ENCODE results near the gene GAD1. TPM values are rescaled to one million over a fixed set of nuclear protein-coding genes. Genes with fewer than 3 reads are reported as not detected.

Gene GAD1
- total RNA-seq, 4 donors from 2014 or later, result not detected

GRCh38 chr2:170817093-170818035 is 677 bp downstream of the GAD1 start:
- Histone ChIP-seq H3K4me1 (peaks cover 72 to 85% (median 83%) of the 10 kb centered on the region in 4 donors), H3K27ac (replicated peaks in 1 of 4) (no peak overlapping the region), H3K27me3 (peaks cover 10 to 100% (median 91%) of the 10 kb centered on the region in 4 donors)

DNA sequence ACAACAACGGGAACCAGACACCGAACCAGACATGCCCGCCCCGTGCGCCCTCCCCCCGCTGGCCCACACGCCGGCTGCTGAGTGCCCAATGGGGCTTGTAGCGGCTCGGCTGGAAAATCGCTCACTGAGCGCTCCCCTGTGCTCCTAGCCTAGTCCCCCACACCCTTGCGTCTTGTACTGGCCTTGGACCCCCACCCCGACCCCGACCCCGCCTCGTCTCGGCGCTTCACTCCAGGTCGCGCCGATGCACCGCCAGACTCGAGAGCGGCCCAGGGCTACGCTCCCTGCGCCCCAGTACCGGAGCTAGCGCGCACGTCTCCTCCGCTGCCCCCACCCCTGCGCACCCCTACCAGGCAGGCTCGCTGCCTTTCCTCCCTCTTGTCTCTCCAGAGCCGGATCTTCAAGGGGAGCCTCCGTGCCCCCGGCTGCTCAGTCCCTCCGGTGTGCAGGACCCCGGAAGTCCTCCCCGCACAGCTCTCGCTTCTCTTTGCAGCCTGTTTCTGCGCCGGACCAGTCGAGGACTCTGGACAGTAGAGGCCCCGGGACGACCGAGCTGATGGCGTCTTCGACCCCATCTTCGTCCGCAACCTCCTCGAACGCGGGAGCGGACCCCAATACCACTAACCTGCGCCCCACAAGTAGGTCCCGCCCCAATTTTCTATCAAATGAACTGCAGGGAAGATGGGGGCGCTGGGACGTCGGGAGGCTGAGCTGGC is 1.5 kb downstream of the GAD1 start:
- H3K4me3 ChIP-seq, result peak overlapping the region; percentile 43 to 58 (median 50)
- peaks cover 80 to 91% (median 88%) of the 10 kb centered on the region in 4 donors for H3K4me1 ChIP-seq
- no peak for DNase-seq (ENCODE audit: extremely low spot score)
- TF ChIP-seq POLR2A (IDR thresholded peaks at IDR 0.05; ENCODE audit: low read depth), result no peak
- TF ChIP-seq, protein P1, sequence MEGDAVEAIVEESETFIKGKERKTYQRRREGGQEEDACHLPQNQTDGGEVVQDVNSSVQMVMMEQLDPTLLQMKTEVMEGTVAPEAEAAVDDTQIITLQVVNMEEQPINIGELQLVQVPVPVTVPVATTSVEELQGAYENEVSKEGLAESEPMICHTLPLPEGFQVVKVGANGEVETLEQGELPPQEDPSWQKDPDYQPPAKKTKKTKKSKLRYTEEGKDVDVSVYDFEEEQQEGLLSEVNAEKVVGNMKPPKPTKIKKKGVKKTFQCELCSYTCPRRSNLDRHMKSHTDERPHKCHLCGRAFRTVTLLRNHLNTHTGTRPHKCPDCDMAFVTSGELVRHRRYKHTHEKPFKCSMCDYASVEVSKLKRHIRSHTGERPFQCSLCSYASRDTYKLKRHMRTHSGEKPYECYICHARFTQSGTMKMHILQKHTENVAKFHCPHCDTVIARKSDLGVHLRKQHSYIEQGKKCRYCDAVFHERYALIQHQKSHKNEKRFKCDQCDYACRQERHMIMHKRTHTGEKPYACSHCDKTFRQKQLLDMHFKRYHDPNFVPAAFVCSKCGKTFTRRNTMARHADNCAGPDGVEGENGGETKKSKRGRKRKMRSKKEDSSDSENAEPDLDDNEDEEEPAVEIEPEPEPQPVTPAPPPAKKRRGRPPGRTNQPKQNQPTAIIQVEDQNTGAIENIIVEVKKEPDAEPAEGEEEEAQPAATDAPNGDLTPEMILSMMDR (IDR thresholded peaks at IDR 0.05), result no peak
- TF ChIP-seq POLR2AphosphoS5 (IDR thresholded peaks at IDR 0.05), result no peak
- TF ChIP-seq EP300 (IDR thresholded peaks at IDR 0.05), result no peak
- 6% methylated on average over 22 of the region's 60 CpGs for WGBS
- H3K27me3 ChIP-seq, result peaks cover 10 to 100% (median 94%) of the 10 kb centered on the region in 4 donors
- H3K9me3 ChIP-seq, result no peaks in the 10 kb centered on the region
- H3K27ac ChIP-seq (replicated peaks in 1 of 4), result no peak overlapping the region
- intact Hi-C loops (cut with DNase I), result no loop called here
- H3K36me3 ChIP-seq, result no peaks in the 10 kb centered on the region

More at GRCh38 chr2:170817093-170818035, 677 bp downstream of the GAD1 start:
- WGBS, result 2% methylated on average over 63 of the region's 69 CpGs
- no peak for DNase-seq (ENCODE audit: extremely low spot score)
- Histone ChIP-seq H3K4me3 (peak overlapping the region; percentile 43 to 58 (median 50)), H3K36me3 (no peaks in the 10 kb centered on the region), H3K9me3 (no peaks in the 10 kb centered on the region)
- no peak for TF ChIP-seq POLR2A (IDR thresholded peaks at IDR 0.05; ENCODE audit: low read depth)
- TF ChIP-seq POLR2AphosphoS5 (IDR thresholded peaks at IDR 0.05), result no peak
- TF ChIP-seq EP300 (IDR thresholded peaks at IDR 0.05), result no peak
- TF ChIP-seq, protein P1 (IDR thresholded peaks at IDR 0.05), result no peak
- intact Hi-C loops (cut with DNase I), result loop anchor here (2.0 kb wide), 1 partner anchor 409 kb away; no protein-coding TSS in a partner anchor

DNA sequence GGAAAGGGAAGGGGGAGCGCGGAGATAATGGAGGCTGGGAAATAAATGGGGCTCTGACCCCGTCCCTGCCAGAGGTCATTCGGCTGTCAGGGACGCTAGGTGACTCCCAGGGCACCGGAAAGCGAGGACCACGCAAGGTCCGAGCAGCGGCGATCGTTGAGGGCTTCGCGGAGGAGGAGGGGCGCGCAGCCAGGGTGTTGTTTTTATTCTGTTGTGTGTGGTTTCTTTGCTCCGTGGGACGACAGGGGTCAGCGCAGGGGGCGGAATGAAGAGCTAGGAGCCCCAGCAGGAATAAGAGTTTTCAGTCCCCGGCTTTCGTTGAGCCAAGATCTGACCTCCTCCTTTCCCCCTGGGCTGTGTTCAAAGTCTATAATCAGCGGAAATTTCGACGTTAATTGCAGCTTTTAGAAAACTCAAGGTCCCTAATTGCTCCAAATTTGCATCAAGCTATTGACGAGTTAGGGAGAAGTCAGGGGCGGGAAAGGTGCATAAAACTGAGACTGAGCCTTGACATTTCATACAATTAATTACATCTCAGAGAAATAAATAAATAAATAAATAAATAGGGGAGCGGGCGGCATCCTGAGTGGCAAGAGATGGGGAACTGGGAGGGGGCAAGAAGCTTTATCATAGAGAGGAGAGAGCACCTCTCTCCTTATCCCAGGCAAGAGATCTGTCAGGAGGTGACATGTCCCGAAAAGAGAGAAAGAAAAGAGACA is 2.2 kb downstream of the GAD1 start:
- H3K4me1 ChIP-seq, result peaks cover 81 to 92% (median 90%) of the 10 kb centered on the region in 4 donors

More for the DNA sequence above, 2.2 kb downstream of the GAD1 start:
- peaks cover 5 to 100% (median 90%) of the 10 kb centered on the region in 4 donors for H3K27me3 ChIP-seq
- DNase-seq (ENCODE audit: extremely low spot score), result no peak
- H3K9me3 ChIP-seq, result no peaks in the 10 kb centered on the region
- peak overlapping the region in 2 of 4 donors; percentile 50 to 51 for H3K4me3 ChIP-seq
- TF ChIP-seq, protein P1 (IDR thresholded peaks at IDR 0.05), result no peak
- TF ChIP-seq EP300 (IDR thresholded peaks at IDR 0.05) (no peak), POLR2AphosphoS5 (IDR thresholded peaks at IDR 0.05) (no peak)
- intact Hi-C loops (cut with DNase I), result no loop called here
- H3K36me3 ChIP-seq, result no peaks in the 10 kb centered on the region
- 9% methylated on average over 29 of the region's 30 CpGs for WGBS
- no peak overlapping the region for H3K27ac ChIP-seq (replicated peaks in 1 of 4)
